PC-3 (cell line): ENCODE results near the gene CPE. TPM values are rescaled to one million over a fixed set of nuclear protein-coding genes. Genes with fewer than 3 reads are reported as not detected.
A peak's percentile ranks its signal among the peaks of the same experiment; 100 is the strongest.

Experiments
- ATAC-seq: fragments of 200-7000 bp; cut with Tn5 transposase; 2 replicates; pipeline ENCODE4 v1.9.1; 2020; ENCODE audit warnings: mild to moderate bottlenecking, moderate library complexity
- BruUV-seq: library from RNA; stranded (reverse); fragments of 400-500 nt; replicated peaks from 2 replicates; lab custom pipeline; 2021; lab: Mats Ljungman, UMichigan
- CTCF ChIA-PET: fragments of 300-600 bp; sonication (Branson Sonifier 250); formaldehyde crosslinking; loops from one replicate; lab custom pipeline; 2022; ENCODE audit warnings: antibody characterized with exemption; lab: Charles Lee
- POLR2A ChIA-PET: fragments of 300-600 bp; sonication (Branson Sonifier 250); formaldehyde crosslinking; loops from one replicate; lab custom pipeline; 2022; ENCODE audit warnings: antibody characterized with exemption; ENCODE audit not compliant: unreplicated experiment; lab: Charles Lee
- DNase-seq: peaks from one replicate; pipeline ENCODE4 v3.0.0-alpha.2; 2015
- H2AFZ ChIP-seq: fragments of 300-600 bp; sonication (generic); 2 replicates; pipeline ENCODE4 v1.6.0; 2016; ENCODE audit warnings: antibody characterized with exemption, low read length
- H3F3A ChIP-seq: fragments of 300-600 bp; sonication (generic); one replicate; pipeline ENCODE4 v1.6.0; 2017; ENCODE audit warnings: antibody characterized with exemption, low read length, control low read depth, mild to moderate bottlenecking; ENCODE audit not compliant: unreplicated experiment
- H3K27ac ChIP-seq: fragments of 300-600 bp; sonication (generic); 2 replicates; pipeline ENCODE4 v1.5.1; 2016; ENCODE audit warnings: mild to moderate bottlenecking, low read length
- H3K27me3 ChIP-seq: fragments of 300-600 bp; sonication (generic); 2 replicates; pipeline ENCODE4 v1.6.1; 2016; ENCODE audit warnings: low read length, mixed read lengths
- H3K36me3 ChIP-seq: fragments of 300-600 bp; sonication (generic); 2 replicates; pipeline ENCODE4 v1.6.1; 2016; ENCODE audit warnings: low read depth, mixed run types, low read length, mixed read lengths
- H3K4me1 ChIP-seq: fragments of 300-600 bp; sonication (generic); 2 replicates; pipeline ENCODE4 v1.5.1; 2016; ENCODE audit warnings: low read length; ENCODE audit not compliant: insufficient read depth
- H3K4me2 ChIP-seq: fragments of 300-600 bp; sonication (generic); 2 replicates; pipeline ENCODE4 v1.6.0; 2016; ENCODE audit warnings: low read length
- H3K4me3 ChIP-seq: fragments of 300-600 bp; sonication (generic); 2 replicates; pipeline ENCODE4 v1.5.1; 2016; ENCODE audit warnings: mild to moderate bottlenecking, low read length, mixed read lengths
- H3K79me2 ChIP-seq: fragments of 300-600 bp; sonication (generic); 2 replicates; pipeline ENCODE4 v1.6.1; 2017; ENCODE audit warnings: low read length, mixed read lengths
- H3K9ac ChIP-seq: fragments of 300-600 bp; sonication (generic); 2 replicates; pipeline ENCODE4 v1.6.0; 2016; ENCODE audit warnings: mild to moderate bottlenecking, low read length
- H3K9me2 ChIP-seq: fragments of 300-600 bp; sonication (generic); replicated peaks from 2 replicates; pipeline ENCODE4 v1.6.1; 2016; ENCODE audit warnings: mixed run types, low read length, mixed read lengths
- H3K9me3 ChIP-seq: fragments of 300-600 bp; sonication (generic); 2 replicates; pipeline ENCODE4 v1.6.1; 2016; ENCODE audit warnings: low read length, mixed read lengths
- H4K20me1 ChIP-seq: fragments of 300-600 bp; sonication (generic); 2 replicates; pipeline ENCODE4 v1.6.1; 2016; ENCODE audit warnings: low read length, mixed read lengths
- EZH2phosphoT487 ChIP-seq: fragments of 300-600 bp; sonication (generic); IDR thresholded peaks from 2 replicates; pipeline ENCODE4 v1.6.1; 2018; ENCODE audit warnings: mild to moderate bottlenecking, antibody characterized with exemption, low read length, borderline replicate concordance
- intact Hi-C: fragments of 100-400 bp; cut with micrococcal nuclease; formaldehyde crosslinking; loops from 2 replicates; pipeline ENCODE4 v1.9.0; 2023
- total RNA-seq: library from RNA; depleted of rRNA; stranded (reverse); fragments of >200 nt; gene quantifications from 2 replicates; pipeline ENCODE4 v1.2.3, GENCODE V29; 2014
- TF ChIP-seq, protein P1 (sequence below): fragments of 300-600 bp; sonication (generic); conservative IDR thresholded peaks from 2 replicates; pipeline ENCODE4 v1.5.1; 2017; ENCODE audit warnings: antibody characterized with exemption, low read depth, mild to moderate bottlenecking, low read length

The CPE gene
- total RNA-seq, 1 experiment from 2014 or later, result 15.5 TPM

DNA sequence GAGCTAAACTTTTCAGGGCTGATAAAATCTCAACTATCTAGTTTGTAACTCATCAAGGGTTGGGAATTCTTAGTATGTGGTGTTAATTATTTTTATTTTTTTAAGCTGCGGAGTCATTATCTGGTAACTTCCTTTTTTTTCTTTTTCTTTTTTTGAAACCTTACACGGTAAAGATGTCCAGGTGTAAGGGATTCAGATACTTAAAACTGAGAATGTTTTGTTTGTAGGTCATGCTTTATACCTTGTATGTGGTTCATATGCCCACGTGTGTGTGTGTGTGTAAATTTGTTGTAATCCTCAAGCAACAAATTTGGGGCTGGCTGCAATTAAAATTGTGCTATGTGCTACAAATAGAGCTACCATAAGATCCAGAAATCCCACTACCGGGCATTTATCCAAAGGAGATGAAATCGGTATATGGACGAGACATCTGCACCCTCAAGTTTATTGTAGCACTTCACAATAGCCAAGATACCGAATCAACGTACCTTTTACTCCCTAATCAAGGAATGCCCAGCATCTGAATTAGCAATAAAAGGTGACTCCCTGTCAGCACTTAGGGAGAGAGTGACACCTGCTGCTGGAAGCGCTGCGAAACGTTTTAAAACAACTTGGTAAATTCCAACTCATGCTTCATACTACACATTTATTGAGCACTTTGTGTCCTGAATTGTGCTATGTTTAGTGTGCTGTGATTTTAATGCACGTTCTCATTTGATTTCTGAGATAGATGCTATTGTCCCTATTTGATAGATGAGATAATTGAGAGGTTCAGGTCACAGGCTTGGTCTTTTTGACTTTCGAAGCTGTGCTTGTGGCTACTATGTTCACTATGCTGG is 35.2 kb upstream of the CPE start:
- ATAC-seq, result peak; percentile 63
- intact Hi-C loops, result loop anchor here (1.0 to 5.0 kb wide), 2 partner anchors 136 to 212 kb away; partner anchors contain the start of gene KLHL2
- no peaks in the 10 kb centered on the region for H3K4me1 ChIP-seq
- H3K36me3 ChIP-seq, result peaks cover 7% of the 10 kb centered on the region; the same call in 1 of the 2 replicates
- H3F3A ChIP-seq, result no peaks in the 10 kb centered on the region
- CTCF ChIA-PET, result interaction anchor here (0.6 to 2.1 kb wide), 3 partner anchors 163 to 231 kb away, joined by 3 to 11 read pairs (median 8); partner anchors contain the start of gene TMEM192
- no peaks in the 10 kb centered on the region for H3K9me2 ChIP-seq
- H3K4me2 ChIP-seq, result no peak overlapping the region
- H3K4me3 ChIP-seq, result no peak overlapping the region
- H3K79me2 ChIP-seq, result no peaks in the 10 kb centered on the region
- H3K27me3 ChIP-seq, result no peaks in the 10 kb centered on the region
- DNase-seq, result peak; percentile 55
- TF ChIP-seq, protein P1, sequence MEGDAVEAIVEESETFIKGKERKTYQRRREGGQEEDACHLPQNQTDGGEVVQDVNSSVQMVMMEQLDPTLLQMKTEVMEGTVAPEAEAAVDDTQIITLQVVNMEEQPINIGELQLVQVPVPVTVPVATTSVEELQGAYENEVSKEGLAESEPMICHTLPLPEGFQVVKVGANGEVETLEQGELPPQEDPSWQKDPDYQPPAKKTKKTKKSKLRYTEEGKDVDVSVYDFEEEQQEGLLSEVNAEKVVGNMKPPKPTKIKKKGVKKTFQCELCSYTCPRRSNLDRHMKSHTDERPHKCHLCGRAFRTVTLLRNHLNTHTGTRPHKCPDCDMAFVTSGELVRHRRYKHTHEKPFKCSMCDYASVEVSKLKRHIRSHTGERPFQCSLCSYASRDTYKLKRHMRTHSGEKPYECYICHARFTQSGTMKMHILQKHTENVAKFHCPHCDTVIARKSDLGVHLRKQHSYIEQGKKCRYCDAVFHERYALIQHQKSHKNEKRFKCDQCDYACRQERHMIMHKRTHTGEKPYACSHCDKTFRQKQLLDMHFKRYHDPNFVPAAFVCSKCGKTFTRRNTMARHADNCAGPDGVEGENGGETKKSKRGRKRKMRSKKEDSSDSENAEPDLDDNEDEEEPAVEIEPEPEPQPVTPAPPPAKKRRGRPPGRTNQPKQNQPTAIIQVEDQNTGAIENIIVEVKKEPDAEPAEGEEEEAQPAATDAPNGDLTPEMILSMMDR, result peak; percentile 70
- TF ChIP-seq EZH2phosphoT487, result no peak
- H4K20me1 ChIP-seq, result no peaks in the 10 kb centered on the region
- H3K27ac ChIP-seq, result no peak overlapping the region
- POLR2A ChIA-PET, result no interaction called here
- no peaks in the 10 kb centered on the region for H3K9me3 ChIP-seq
- no peak overlapping the region for H2AFZ ChIP-seq
- no TSS peak for BruUV-seq
- no peak overlapping the region for H3K9ac ChIP-seq

DNA sequence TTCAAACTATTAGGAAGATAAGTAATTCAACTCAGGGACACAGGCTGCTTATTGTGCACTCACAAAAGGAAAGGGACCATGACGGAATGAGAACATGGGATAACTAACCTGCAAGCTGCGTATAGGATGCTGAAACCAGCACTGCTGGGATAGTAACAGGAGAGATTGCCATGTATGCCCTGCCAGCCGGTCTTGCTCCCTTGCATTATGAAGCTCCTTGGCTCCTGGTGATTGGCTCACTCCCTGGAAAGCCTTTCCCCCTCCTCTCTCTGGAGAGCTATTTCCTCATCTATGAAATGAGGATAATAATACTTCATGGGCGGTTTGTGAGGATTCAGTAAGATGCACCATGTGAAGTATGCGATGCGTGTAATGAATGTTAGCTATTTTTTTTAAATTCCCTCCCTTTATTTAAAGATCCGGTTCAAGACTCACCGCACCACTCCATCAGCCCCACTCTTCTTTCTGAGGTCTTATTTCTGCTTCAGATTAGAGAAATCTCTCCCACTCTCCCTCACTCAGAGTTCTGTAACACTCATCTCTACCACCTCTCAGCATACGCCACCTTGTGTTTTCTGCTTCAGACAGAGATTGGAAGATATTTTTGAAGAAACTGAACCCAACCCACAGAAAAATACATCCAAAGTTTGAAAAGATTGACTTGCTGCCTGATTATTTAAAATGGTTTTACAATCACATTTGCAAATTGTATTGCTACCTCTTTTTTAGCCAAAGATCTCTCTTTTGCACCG is 33.0 kb upstream of the CPE start:
- CTCF ChIA-PET, result no interaction called here
- H3K27me3 ChIP-seq, result no peaks in the 10 kb centered on the region
- H3K9ac ChIP-seq, result no peak overlapping the region
- ATAC-seq, result no peak
- no peaks in the 10 kb centered on the region for H3K4me1 ChIP-seq
- DNase-seq, result peak; percentile 3
- no peaks in the 10 kb centered on the region for H3K9me3 ChIP-seq
- no peaks in the 10 kb centered on the region for H3K79me2 ChIP-seq
- no peak overlapping the region for H3K4me3 ChIP-seq
- H3K27ac ChIP-seq, result no peak overlapping the region
- no TSS peak for BruUV-seq
- no peaks in the 10 kb centered on the region for H3F3A ChIP-seq
- no peaks in the 10 kb centered on the region for H3K36me3 ChIP-seq
- intact Hi-C loops, result no loop called here
- no peaks in the 10 kb centered on the region for H4K20me1 ChIP-seq
- no peak for TF ChIP-seq EZH2phosphoT487
- TF ChIP-seq, protein P1, result peak; percentile 20; the same call in 1 of the 2 replicates
- POLR2A ChIA-PET, result no interaction called here
- H3K9me2 ChIP-seq, result no peaks in the 10 kb centered on the region
- H3K4me2 ChIP-seq, result no peak overlapping the region
- H2AFZ ChIP-seq, result no peak overlapping the region
